Head of caudate nucleus (tissue), 42 donors: Measurements from ENCODE around the gene RARA.
"Not testable (repeated sequence)": the region's sequence is repeated elsewhere in the genome, so short reads cannot be mapped to it uniquely, and the experiment has no call there.

Source experiments
- DNase-seq, 42 donors: peaks; one replicate each; pipeline versions ENCODE4 v3.0.0 to v3.0.0-alpha.2; 2020 to 2021; ENCODE audit warnings: mixed read lengths in 7 of 42
- intact Hi-C: fragments of 100-400 bp; cut with DNase I; formaldehyde crosslinking; loops from one replicate; pipeline ENCODE4 v1.15.0; 2022

The RARA gene

DNA sequence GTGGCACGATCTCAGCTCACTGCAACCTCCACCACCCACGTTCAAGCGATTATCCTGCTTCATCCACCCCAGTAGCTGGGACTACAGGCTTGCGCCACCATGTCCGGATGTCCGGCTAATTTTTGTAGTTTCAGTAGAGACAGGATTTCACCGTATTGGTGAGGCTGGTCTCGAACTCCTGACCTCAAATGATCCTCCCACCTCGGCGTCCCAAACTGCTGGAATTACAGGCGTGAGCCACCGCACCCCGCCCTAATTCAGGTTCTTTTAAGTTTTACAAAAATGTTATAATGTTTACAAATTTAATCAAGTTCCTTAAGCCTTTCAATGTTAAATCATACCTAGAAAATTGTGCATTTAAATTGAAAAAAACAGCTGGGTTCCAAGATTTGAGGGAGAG lies 68.9 kb downstream of the RARA start:
- peak in 1 of 42 donors; percentile 25 for DNase-seq
- intact Hi-C loops, result no loop called here

DNA sequence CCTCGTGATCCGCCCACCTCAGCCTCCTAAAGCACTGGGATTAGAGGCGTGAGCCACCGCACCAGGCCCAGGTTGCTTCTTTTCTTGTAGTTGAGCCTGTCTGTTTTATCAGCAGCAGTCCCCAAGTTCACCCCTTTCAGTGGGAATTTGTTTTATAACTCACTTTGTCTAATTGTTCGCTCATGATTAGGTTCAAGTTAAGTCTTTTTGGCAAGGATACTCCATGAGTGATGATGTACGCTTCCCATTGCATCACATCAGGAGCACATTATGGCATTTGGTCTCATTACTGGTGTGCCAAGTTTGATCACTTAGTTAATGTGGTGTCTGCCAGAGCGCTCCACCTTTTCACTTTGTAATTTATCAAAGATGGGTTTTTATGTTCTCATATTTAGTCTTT lies 70.0 kb downstream of the RARA start:
- DNase-seq, result peak in 1 of 42 donors; percentile 21
- intact Hi-C loops, result no loop called here

GRCh38 chr17:40382251-40382650 lies 73.3 kb downstream of the RARA start:
- no peak for DNase-seq
- intact Hi-C loops, result no loop called here

GRCh38 chr17:40386555-40386954 lies 77.6 kb downstream of the RARA start:
- DNase-seq, intact Hi-C loops: not testable (repeated sequence)

GRCh38 chr17:40399185-40399584 lies 90.2 kb downstream of the RARA start:
- intact Hi-C loops, result no loop called here

DNA sequence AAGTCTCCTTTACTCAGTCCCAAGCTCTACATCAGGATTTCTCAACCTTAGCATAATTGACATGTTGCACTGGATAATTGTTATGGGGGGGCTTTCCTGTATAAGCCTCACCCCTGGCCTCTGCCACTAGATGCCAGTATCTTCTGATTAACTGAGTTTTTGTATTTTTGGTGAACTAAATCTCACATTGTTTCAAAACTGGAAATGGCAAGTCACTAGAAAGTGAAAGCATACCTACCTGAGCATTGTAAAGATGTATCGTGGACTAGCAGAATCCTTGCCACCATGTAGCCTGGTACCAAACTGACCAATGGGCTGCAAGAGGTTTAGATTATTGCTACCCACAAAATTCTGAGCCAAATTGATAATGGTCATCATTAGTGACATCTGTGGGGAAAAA lies 93.7 kb downstream of the RARA start:
- DNase-seq, result no peak
- intact Hi-C loops, result no loop called here

More at GRCh38 chr17:40399185-40399584, 90.2 kb downstream of the RARA start:
- no peak for DNase-seq

GRCh38 chr17:40404003-40404402 lies 95.0 kb downstream of the RARA start:
- DNase-seq, result no peak
- intact Hi-C loops, result no loop called here
